NCI-H1092 (cell line): ENCODE measurements around the gene CIP2A.
"Not testable (repeated sequence)": the region's sequence is repeated elsewhere in the genome, so short reads cannot be mapped to it uniquely, and the experiment has no call there.

ENCODE experiments used
- DNase-seq: peaks from one replicate; lab custom pipeline; 2025; lab: John Stamatoyannopoulos, UW

Gene CIP2A

GRCh38 chr3:108589081-108589997, at the start of gene CIP2A, which contains the start of gene DZIP3:
Gene CIP2A (minus strand): TSS chr3:108589438. CDS start chr3:108589375, 63 bp downstream.
Gene DZIP3 (plus strand): TSS chr3:108589722. CDS start chr3:108605407, 15,685 bp downstream.
- peak; percentile 97 for DNase-seq

DNA sequence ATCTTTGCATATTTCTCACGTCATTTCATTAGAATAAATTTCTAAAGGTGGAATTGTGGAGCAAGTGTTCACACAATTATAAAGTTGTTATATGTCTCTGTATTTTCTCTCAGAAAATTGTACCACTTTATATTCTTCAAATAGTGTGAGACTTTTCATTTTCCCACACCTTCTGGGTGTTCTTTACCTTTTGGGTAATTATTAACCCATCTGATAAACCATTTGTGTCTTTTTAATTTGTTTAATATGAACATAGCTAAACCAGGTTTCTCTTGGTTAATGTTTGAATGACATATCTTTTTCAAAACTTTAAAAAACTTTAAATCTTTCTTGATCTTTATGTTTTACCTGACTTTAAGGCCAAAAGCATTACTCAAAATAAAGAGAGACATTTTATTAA, 40.7 kb upstream of the CIP2A start:
- DNase-seq, result no peak

DNA sequence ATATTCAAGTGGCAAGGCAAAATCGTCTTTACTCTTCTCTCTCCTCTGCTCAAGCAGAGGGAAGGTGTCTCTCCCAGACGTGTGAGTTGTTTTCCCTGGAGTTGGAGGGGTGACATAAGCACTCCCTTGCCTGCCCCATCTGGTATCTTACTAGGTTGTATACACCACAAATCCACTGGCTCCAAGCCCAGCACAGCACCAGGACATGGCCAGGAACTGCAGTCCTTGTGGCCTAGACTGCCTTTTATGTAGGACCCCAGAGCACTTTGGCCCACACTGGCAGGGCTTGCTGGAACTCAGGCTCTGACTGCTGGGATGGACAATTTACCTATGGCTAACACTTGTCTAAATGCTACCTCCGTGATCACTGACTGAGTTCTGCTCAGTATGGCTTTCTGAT, 34.3 kb upstream of the CIP2A start:
- no peak for DNase-seq

DNA sequence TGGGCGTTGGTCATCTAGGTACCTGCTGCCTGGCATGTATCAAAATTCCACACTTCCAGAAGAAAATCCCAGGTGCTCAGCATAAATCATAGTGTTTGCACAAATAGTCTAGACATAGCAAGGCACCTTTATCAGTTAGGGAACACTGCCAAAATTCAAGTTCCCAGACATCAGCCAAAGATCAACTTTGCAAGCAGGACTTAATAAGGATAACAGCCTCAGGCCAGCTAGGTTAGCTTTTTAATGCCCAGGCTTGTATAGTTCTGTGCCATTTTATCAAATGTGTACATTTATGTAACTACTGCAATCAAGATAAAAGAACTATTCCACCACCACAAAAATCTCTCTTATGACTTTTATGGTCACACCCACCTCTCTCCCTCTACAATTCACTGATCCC, 31.0 kb upstream of the CIP2A start:
- no peak for DNase-seq

DNA sequence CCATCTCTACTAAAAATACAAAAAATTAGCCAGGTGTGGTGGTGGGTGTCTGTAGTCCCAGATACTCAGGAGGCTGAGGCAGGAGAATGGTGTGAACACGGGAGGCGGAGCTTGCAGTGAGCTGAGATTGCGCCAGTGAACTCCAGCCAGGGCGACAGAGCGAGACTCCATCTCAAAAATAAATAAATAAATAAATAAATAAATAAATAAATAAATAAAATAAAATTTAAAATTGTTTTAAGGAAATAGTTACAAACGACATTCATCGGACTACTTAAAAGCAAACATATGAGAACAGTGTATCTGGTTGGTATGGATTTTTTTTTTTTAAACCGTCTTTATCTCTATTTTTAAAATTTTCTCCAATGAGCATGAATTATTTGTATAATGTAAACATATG, 26.9 kb upstream of the CIP2A start:
- not testable (repeated sequence) for DNase-seq

DNA sequence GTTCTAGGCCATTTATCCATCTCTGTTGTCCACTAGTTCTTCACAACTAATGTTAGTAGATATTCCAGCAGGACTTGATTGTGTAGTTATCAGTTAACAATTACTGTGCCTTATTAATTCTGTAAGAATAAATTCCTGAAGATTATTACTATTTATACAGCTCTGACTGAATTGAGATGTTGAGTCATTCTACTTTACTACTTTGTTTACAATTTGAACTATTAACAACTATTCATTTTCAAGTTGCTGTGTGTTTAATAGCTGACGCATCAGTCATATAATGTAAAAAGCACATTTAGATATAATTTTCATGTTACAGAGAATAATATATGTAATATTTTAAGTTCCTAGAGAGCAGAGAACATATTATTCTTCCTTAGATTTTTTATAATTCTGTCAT, 21.4 kb upstream of the CIP2A start:
- DNase-seq, result no peak

- no peak for DNase-seq
These were observed 19.5 kb upstream of the CIP2A start for GRCh38 chr3:108608750-108609149.

DNA sequence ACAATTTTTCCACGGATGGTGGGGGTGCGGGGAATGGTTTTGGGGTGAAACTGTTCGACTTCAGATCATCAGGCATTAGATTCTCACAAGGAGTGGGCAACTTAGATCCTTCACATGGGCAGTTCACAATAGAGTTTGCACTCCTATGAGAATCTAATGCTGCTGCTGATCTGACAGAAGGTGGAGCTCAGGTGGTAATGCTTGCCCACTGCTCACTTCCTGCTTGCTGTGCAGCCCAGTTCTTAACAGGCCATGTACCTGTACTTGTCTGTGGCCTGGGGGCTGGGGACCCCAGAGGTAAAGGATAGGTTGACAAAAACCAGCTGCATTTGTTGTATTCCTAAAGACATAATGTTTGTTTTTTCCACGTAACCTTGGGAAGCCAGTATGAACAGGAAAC, 16.3 kb upstream of the CIP2A start:
- DNase-seq, result no peak

DNA sequence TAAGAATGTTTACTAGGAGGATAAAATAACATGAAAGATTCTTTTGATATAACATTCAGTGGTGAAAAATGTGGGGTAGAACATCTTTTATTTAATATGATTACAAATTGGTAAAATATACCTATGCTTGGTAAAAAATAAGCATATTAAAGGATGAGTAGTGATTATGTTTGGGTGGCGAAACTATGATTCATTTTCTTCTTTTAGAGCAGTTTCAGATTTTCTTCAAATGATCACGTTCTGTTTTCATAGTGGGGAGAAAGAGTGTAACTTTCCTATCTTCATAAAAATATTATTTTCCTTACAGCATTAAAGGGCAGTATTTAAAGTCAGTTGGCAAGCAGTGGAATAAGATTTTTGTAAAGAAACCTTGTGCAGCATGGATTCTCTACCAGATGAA, 15.8 kb upstream of the CIP2A start:
- DNase-seq, result no peak

GRCh38 chr3:108603691-108604090, 14.5 kb upstream of the CIP2A start:
- DNase-seq, result no peak

- no peak for DNase-seq
These were observed 13.7 kb upstream of the CIP2A start for GRCh38 chr3:108602935-108603294.

- no peak for DNase-seq
These were observed 13.2 kb upstream of the CIP2A start for GRCh38 chr3:108602249-108602934.

DNA sequence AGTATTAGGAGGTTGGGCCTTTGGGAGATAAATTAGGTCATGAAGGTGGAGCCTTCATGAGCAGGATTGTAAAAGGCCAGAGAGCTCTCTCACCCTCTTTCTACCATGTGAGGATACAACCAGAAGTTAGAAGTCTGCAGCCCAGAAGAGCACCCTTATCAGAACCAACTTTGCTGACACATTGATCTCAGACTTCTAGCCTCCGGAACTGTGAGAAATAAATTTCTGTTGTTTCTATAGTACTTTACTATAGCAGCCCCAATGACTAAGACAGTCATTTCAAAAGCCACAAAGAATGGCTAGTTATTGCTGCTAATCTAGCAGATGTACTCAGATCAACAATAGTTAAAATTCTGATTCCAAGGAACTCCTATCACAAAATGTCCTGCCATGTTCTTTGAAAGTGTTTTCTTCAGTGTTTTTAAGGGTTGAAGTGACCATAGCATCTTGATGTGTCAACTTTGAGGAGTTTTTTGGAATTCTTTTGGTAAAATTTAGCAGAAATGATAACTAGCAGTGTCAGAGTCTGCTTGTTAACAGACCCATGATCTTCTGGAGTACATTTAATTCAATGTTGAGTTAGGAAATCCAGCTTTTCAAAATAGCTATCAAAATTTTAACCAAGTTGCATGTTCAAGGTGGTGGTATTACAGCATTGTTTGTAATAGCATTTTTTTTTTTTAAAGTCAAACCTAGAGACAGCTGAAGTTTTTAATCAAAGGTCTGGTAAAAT, 10.6 kb upstream of the CIP2A start:
- DNase-seq, result no peak

DNA sequence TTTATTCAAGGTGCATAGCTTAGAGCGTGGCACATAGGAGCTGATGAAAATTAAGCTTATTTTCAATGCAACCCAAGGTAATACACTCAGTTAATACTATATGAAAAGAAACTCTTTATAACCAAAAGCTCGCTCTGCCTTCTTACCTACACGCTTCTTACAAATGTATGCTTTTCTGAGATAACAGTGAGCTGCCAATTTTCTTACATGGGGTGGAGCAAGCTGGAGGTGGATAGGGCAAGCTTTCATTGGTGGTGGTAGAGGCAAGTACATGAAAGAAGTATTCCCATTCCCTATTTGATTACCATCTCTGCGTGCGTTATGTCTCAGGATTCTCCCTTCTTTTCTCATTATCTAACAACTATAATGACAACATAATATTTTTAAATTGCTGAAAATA, 9.1 kb upstream of the CIP2A start:
- DNase-seq, result no peak

GRCh38 chr3:108595321-108595720, 6.1 kb upstream of the CIP2A start:
- no peak for DNase-seq

DNA sequence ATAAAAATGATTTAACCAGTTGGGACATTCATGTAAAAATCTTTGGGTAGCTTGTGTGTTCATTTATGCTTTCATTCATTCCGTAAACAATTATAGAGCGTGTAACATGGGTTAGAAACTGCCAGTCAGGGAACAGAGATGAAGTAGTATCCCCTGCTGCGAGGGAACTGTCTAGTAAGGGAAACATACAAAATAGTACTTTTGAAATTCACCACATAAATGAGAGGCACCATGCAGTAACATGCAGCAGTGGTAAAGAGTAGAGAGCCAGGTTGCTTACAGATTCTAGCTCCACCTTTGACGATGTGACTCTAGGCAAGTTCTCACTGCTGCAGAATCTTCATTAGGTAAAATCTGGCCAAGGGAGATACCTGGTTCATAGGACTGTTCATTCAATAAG, 1.2 kb upstream of the CIP2A start:
- DNase-seq, result no peak

DNA sequence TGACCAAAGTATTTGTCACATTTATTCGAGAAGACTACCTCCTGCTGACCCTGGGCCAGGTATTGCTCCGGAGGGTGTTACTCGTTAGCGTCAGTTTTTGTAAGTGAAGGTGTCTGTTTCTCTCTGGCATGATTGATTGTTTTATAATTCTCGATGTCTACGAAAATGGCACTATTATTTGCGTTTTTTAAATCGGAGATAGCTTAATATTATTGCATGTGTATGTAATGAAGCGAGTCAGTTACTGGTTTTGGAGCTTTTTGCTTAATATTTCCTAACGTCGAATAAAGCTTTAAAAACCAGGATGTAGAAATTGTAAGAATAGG, 723 bp upstream of the CIP2A start:
- no peak for DNase-seq

GRCh38 chr3:108588601-108589000, 637 bp downstream of the CIP2A start:
- no peak for DNase-seq

- DNase-seq, result no peak
These were observed 11.2 kb downstream of the CIP2A start for GRCh38 chr3:108578064-108578463.

- DNase-seq, result no peak
These were observed 19.9 kb downstream of the CIP2A start for GRCh38 chr3:108569336-108569735.

DNA sequence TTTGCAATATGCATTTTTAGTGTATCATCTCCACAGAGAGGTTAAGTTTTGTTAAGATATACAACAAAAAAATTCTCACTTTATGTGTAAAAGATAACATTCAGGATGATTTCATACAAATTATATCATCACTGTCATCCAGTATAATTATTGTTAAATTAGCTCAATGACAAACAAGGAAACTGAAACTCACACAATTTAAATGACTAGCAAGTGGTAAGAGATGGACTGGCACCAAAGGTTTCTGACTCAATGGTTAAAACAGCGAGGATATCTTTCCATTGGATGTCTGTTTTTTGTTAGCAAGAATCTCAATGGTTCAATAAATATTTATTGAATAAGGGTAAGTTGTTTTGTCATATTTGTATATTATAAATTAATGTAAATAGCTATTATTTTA, 22.6 kb downstream of the CIP2A start:
- no peak for DNase-seq

DNA sequence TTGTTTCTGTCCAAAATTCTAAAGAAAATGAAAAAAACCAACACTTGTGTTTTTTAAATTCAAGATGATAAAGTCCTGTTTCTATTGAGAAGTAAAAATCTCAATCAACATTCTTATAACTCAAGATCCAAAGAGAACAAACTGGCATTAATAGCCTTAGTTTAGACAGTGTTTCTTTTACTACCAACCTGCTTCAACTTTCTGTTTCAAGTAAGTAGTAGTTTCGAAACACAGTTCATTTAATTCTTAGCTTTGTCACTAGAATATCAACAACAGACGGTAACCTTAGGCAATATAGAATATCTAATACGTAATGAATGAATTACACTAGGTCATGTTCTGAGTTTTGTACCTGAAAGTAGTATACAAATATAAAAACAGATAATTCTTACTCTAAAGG, 23.7 kb downstream of the CIP2A start:
- no peak for DNase-seq

GRCh38 chr3:108564564-108564963, 24.7 kb downstream of the CIP2A start:
- DNase-seq, result no peak
